Gastrocnemius medialis (tissue), 4 donors: Measurements from ENCODE around the gene AHI1. TPM values are rescaled to one million over a fixed set of nuclear protein-coding genes. Genes with fewer than 3 reads are reported as not detected.

Experiments used
- ATAC-seq, 2 donors: fragments of 150-250 bp; one replicate each; pipeline ENCODE4 v1.9.1; 2016
- DNase-seq, 2 donors: peaks; one replicate each; pipeline ENCODE4 v3.0.0-alpha.2; 2019
- H3K27ac ChIP-seq, 4 donors: fragments of 200-600 bp; sonication (generic); 1 replicate in 1 of 4; 2 replicates in 3 of 4; pipeline ENCODE4 v1.5.1; 2016 to 2018; ENCODE audit warnings: mild to moderate bottlenecking in 2 of 4, moderate library complexity in 1 of 4
- H3K27me3 ChIP-seq, 3 donors: fragments of 200-600 bp; sonication (generic) in 2 of 3; 1 replicate in 1 of 3; 2 replicates in 2 of 3; pipeline versions ENCODE4 v1.5.1 to v1.6.0; 2016 to 2019; ENCODE audit warnings: mild to moderate bottlenecking in 1 of 3, moderate library complexity in 1 of 3
- H3K36me3 ChIP-seq, 2 donors: fragments of 200-600 bp; sonication (generic) in 1 of 2; one replicate each; pipeline ENCODE4 v1.5.1; 2017 to 2018
- H3K4me1 ChIP-seq, 2 donors: fragments of 200-600 bp; sonication (generic) in 1 of 2; one replicate each; pipeline ENCODE4 v1.5.1; 2016 to 2017; ENCODE audit warnings: mild to moderate bottlenecking in 2 of 2
- H3K4me3 ChIP-seq, 4 donors: fragments of 200-600 bp; sonication (generic) in 3 of 4; 1 replicate in 1 of 4; 2 replicates in 3 of 4; pipeline ENCODE4 v1.5.1; 2016 to 2019; ENCODE audit warnings: mild to moderate bottlenecking in 2 of 4
- H3K9me3 ChIP-seq, 3 donors: fragments of 200-600 bp; sonication (generic) in 2 of 3; 1 replicate in 1 of 3; 2 replicates in 2 of 3; pipeline ENCODE4 v1.5.1; 2016 to 2019
- POLR2A ChIP-seq, 2 donors: fragments of 450-650 bp; IDR thresholded peaks; one replicate each; pipeline ENCODE4 v1.6.1; 2017; ENCODE audit warnings: antibody characterized with exemption in 2 of 2, mild to moderate bottlenecking in 2 of 2, moderate library complexity in 2 of 2
- in situ Hi-C, 4 donors: fragments of 200-750 bp; cut with MboI; loops; one replicate each; pipeline versions ENCODE4 v1.15.0 to v1.8.0; 2017; ENCODE audit warnings: low sequenced_read_pairs in 4 of 4
- intact Hi-C: fragments of 100-400 bp; cut with DNase I; formaldehyde crosslinking; loops from one replicate; pipeline ENCODE4 v1.15.1; 2023; ENCODE audit warnings: low total_unique reads
- total RNA-seq, 4 donors: library from RNA; depleted of rRNA; stranded (reverse); fragments of >200 nt; gene quantifications; one replicate each; pipeline versions ENCODE4 v1.1.0 to v1.2.3, GENCODE V29; 2016
- TF ChIP-seq, protein P1 (sequence below), 5 experiments: fragments of 450-650 bp in 3 of 5; fragments of 200-600 bp in 2 of 5; sonication (generic) in 2 of 5; IDR thresholded peaks in 4 of 5; conservative IDR thresholded peaks in 1 of 5; 1 replicate in 4 of 5; 2 replicates in 1 of 5; pipeline ENCODE4 v1.5.1; 2016 to 2019; ENCODE audit warnings: antibody characterized with exemption in 5 of 5, mild to moderate bottlenecking in 3 of 5, moderate library complexity in 3 of 5

Gene AHI1
- total RNA-seq, 4 donors from 2014 or later = 3.5 to 16.8 (median 8.2) TPM

DNA sequence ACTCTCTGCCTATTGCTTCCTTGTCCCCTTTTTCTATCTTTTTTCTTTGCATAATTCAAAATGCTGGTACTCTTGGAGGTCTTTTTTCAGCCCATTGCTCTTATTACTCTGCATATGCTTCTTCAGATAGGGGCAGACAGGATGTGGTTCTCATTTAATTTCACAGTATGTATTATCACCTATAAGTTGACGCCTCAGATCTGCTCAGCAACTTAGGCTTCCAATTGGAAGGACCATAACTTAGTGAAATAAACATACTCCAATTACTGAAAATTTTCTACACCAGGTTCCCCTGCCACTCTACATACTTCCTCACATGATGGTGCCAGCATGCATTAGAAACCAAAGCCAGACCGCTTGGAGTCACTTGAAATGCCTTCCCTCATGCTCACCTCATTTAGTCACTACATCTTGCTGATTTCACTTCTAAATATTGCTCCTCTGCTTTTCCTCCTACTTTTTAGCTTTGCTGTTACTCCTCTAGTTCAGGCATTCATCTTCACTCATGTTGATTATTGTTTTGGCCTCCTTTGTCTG is 34.5 kb upstream of the AHI1 start:
- no peak for ATAC-seq
- in situ Hi-C loops = loop anchor here (10.0 to 25.0 kb wide), 2 partner anchors 405 to 693 kb away; no protein-coding TSS in a partner anchor
- no peaks in the 10 kb centered on the region for H3K36me3 ChIP-seq

DNA sequence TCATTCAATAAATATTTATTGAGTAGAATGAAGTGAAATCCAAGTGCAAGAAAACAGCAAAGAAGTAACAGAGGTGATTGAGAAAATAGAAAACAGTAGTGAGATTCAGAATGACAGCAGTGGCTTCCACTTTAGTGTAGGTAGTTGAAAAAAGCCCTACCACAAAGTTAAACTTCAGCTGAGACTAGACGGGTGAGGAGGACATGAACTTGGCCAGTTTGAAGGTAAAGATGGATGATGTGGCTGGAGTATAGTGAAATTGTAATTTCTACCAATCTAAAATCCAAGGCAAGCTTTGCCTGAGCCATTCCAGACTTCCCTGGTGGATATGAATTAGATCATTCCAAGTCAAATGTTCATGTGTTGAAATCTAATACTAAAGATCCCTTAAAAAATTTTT is 32.6 kb upstream of the AHI1 start:
- intact Hi-C loops (loop anchor here (10.0 kb wide), 1 partner anchor 405 kb away; no protein-coding TSS in a partner anchor), in situ Hi-C loops (loop anchor here (10.0 to 25.0 kb wide), 2 partner anchors 407 to 695 kb away; no protein-coding TSS in a partner anchor)
- no peak overlapping the region for H3K27ac ChIP-seq

More for the DNA sequence above, 34.5 kb upstream of the AHI1 start:
- intact Hi-C loops = loop anchor here (10.0 kb wide), 1 partner anchor 403 kb away; no protein-coding TSS in a partner anchor
- Histone ChIP-seq H3K27me3 (no peaks in the 10 kb centered on the region), H3K4me3 (no peak overlapping the region), H3K4me1 (no peaks in the 10 kb centered on the region), H3K27ac (no peak overlapping the region), H3K9me3 (no peaks in the 10 kb centered on the region)
- DNase-seq = no peak
- no peak for TF ChIP-seq POLR2A (IDR thresholded peaks at IDR 0.05)
- TF ChIP-seq, protein P1, sequence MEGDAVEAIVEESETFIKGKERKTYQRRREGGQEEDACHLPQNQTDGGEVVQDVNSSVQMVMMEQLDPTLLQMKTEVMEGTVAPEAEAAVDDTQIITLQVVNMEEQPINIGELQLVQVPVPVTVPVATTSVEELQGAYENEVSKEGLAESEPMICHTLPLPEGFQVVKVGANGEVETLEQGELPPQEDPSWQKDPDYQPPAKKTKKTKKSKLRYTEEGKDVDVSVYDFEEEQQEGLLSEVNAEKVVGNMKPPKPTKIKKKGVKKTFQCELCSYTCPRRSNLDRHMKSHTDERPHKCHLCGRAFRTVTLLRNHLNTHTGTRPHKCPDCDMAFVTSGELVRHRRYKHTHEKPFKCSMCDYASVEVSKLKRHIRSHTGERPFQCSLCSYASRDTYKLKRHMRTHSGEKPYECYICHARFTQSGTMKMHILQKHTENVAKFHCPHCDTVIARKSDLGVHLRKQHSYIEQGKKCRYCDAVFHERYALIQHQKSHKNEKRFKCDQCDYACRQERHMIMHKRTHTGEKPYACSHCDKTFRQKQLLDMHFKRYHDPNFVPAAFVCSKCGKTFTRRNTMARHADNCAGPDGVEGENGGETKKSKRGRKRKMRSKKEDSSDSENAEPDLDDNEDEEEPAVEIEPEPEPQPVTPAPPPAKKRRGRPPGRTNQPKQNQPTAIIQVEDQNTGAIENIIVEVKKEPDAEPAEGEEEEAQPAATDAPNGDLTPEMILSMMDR (IDR thresholded peaks at IDR 0.05 in 4 of 5, conservative IDR thresholded peaks at IDR 0.05 in 1 of 5) = no peak

DNA sequence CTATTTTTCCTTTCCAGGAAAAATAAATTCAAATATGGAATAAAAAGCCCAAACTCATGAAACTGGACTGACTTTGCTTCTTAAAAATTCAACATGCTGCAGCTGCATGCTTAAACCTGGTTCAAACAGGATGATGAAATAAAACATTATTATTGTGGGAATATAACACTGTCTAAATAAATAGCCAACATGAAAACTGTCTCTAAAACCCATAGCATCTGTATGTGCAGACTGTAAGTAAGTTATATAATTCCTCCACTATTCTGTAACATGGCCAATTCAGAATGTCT is 30.4 kb upstream of the AHI1 start:
- in situ Hi-C loops = loop anchor here (25.0 kb wide), 1 partner anchor 409 kb away; no protein-coding TSS in a partner anchor
- ATAC-seq = no peak
- TF ChIP-seq, protein P1 (IDR thresholded peaks at IDR 0.05 in 4 of 5, conservative IDR thresholded peaks at IDR 0.05 in 1 of 5) = no peak
- TF ChIP-seq POLR2A (IDR thresholded peaks at IDR 0.05) = no peak

More for the DNA sequence above, 32.6 kb upstream of the AHI1 start:
- ATAC-seq = no peak
- Histone ChIP-seq H3K36me3 (no peaks in the 10 kb centered on the region), H3K4me3 (no peak overlapping the region), H3K9me3 (no peaks in the 10 kb centered on the region), H3K4me1 (no peaks in the 10 kb centered on the region), H3K27me3 (no peaks in the 10 kb centered on the region)
- no peak for DNase-seq
- no peak for TF ChIP-seq POLR2A (IDR thresholded peaks at IDR 0.05)
- TF ChIP-seq, protein P1 (IDR thresholded peaks at IDR 0.05 in 4 of 5, conservative IDR thresholded peaks at IDR 0.05 in 1 of 5) = no peak

DNA sequence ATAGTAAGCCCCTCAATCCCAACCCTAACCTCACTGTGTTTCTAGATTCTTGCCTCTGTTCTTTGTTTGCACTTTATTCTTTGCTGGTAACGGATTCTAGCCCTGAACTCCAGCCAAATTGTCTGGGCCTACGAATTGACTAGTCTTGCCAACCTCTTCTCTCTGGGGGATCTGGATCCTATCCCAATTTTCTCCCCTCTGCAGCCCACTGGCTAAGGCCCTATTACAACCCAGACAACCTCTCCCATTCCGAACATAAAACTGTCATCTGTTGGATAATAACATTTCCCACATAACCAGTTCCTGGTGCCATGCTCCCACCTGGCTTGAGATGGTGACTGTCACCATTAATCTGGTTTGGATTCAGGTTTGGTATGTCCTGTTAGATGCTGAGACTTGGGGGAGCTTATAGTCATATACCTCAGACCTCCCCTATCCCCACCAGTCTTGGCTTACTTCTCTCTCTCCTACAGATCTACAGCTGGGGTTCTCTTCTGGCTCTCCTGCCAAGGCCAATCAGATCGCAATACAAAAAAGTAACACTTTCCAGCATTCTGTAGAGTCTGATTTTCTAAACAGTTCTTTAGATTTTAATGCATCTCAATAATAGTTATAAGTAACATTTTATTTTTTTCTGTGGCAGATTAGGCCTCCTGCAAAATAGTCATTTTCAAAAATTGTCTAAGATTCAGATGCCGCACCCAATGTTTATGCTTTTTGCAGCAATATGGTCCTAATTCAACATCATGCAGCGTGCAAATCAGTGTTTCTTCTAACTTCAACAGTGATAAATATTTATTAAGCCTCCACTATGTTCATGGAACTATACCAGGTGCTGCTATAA is 29.8 kb upstream of the AHI1 start:
- TF ChIP-seq, protein P1 (IDR thresholded peaks at IDR 0.05 in 4 of 5, conservative IDR thresholded peaks at IDR 0.05 in 1 of 5) = no peak
- TF ChIP-seq POLR2A (IDR thresholded peaks at IDR 0.05) = no peak
- DNase-seq = no peak
- Histone ChIP-seq H3K27ac (no peak overlapping the region), H3K36me3 (no peaks in the 10 kb centered on the region), H3K4me3 (no peak overlapping the region), H3K4me1 (no peaks in the 10 kb centered on the region), H3K9me3 (no peaks in the 10 kb centered on the region), H3K27me3 (no peaks in the 10 kb centered on the region)
- intact Hi-C loops (no loop called here), in situ Hi-C loops (loop anchor here (25.0 kb wide), 1 partner anchor 410 kb away; no protein-coding TSS in a partner anchor)
- no peak for ATAC-seq

More for the DNA sequence above, 30.4 kb upstream of the AHI1 start:
- intact Hi-C loops = no loop called here
- Histone ChIP-seq H3K36me3 (no peaks in the 10 kb centered on the region), H3K4me3 (no peak overlapping the region), H3K4me1 (no peaks in the 10 kb centered on the region), H3K27ac (no peak overlapping the region), H3K27me3 (no peaks in the 10 kb centered on the region), H3K9me3 (no peaks in the 10 kb centered on the region)
- no peak for DNase-seq
